IMR-90 (cell line): Measurements from ENCODE around the gene LYPD3. TPM values are rescaled to one million over a fixed set of nuclear protein-coding genes. Genes with fewer than 3 reads are reported as not detected.

Source experiments
- ATAC-seq: fragments of 200-7000 bp; cut with Tn5 transposase; 2 replicates; pipeline ENCODE4 v1.9.1; 2020; ENCODE audit warnings: low read depth, mild to moderate bottlenecking, moderate library complexity
- BruUV-seq: library from RNA; stranded (reverse); fragments of 400-500 nt; replicated peaks from 2 replicates; lab custom pipeline; 2021; lab: Mats Ljungman, UMichigan
- CTCF ChIA-PET: fragments of 300-600 bp; formaldehyde crosslinking; extraction: SDS; loops from one replicate; lab custom pipeline; 2021; ENCODE audit warnings: antibody characterized with exemption; lab: Yijun Ruan, JAX
- POLR2A ChIA-PET: fragments of 300-600 bp; sonication (Branson Sonifier 250); formaldehyde crosslinking; loops from one replicate; lab custom pipeline; 2022; ENCODE audit warnings: antibody characterized with exemption; ENCODE audit not compliant: unreplicated experiment; lab: Charles Lee
- DNase-seq: peaks from one replicate; pipeline ENCODE4 v3.0.0; 2013
- H2AFZ ChIP-seq: replicated peaks from 2 replicates; pipeline ENCODE3; 2013; ENCODE audit warnings: low read length, mild to moderate bottlenecking; ENCODE audit not compliant: poor library complexity
- H2AK5ac ChIP-seq: 2 replicates; pipeline ENCODE4 v1.6.1; 2013; ENCODE audit warnings: low read depth, low read length, inconsistent platforms
- H2AK9ac ChIP-seq: replicated peaks from 2 replicates; pipeline ENCODE3; 2013; ENCODE audit warnings: mild to moderate bottlenecking, low read depth, low read length, moderate library complexity; ENCODE audit not compliant: poor library complexity
- H2BK120ac ChIP-seq: 2 replicates; pipeline ENCODE4 v1.6.1; 2013; ENCODE audit warnings: low read depth, low read length, inconsistent platforms
- H2BK15ac ChIP-seq: 3 replicates; pipeline ENCODE4 v1.6.1; 2013; ENCODE audit warnings: low read depth, low read length, inconsistent platforms
- H2BK20ac ChIP-seq: 2 replicates; pipeline ENCODE4 v1.6.1; 2013; ENCODE audit warnings: low read depth, mild to moderate bottlenecking, inconsistent platforms, low read length, moderate library complexity
- H2BK5ac ChIP-seq: 2 replicates; pipeline ENCODE4 v1.6.1; 2013; ENCODE audit warnings: mild to moderate bottlenecking, low read depth, low read length, inconsistent platforms; ENCODE audit not compliant: poor library complexity, severe bottlenecking
- H3K14ac ChIP-seq: replicated peaks from 2 replicates; pipeline ENCODE4 v1.6.1; 2013; ENCODE audit warnings: low read depth, low read length, inconsistent platforms
- H3K18ac ChIP-seq: 2 replicates; pipeline ENCODE4 v1.6.1; 2013; ENCODE audit warnings: low read depth, low read length, control low read depth
- H3K23ac ChIP-seq: 2 replicates; pipeline ENCODE4 v1.6.1; 2013; ENCODE audit warnings: low read depth, low read length, inconsistent platforms
- H3K27ac ChIP-seq: 2 replicates; pipeline ENCODE4 v1.5.1; 2013; ENCODE audit warnings: mild to moderate bottlenecking, control low read depth, low read length; ENCODE audit not compliant: insufficient read depth
- H3K27me3 ChIP-seq: 2 replicates; pipeline ENCODE4 v1.6.1; 2013; ENCODE audit warnings: low read length; ENCODE audit not compliant: control insufficient read depth, insufficient read depth
- H3K36me3 ChIP-seq: 2 replicates; pipeline ENCODE4 v1.6.1; 2013; ENCODE audit warnings: low read length, mixed read lengths; ENCODE audit not compliant: control insufficient read depth, insufficient read depth
- H3K4ac ChIP-seq: 2 replicates; pipeline ENCODE4 v1.6.1; 2013; ENCODE audit warnings: low read depth, low read length, inconsistent platforms
- H3K4me1 ChIP-seq: 2 replicates; pipeline ENCODE4 v1.6.1; 2013; ENCODE audit warnings: low read length, mixed read lengths; ENCODE audit not compliant: control insufficient read depth, insufficient read depth
- H3K4me2 ChIP-seq: 2 replicates; pipeline ENCODE4 v1.6.1; 2013; ENCODE audit warnings: low read depth, mild to moderate bottlenecking, control low read depth, low read length, moderate library complexity
- H3K4me3 ChIP-seq: 2 replicates; pipeline ENCODE4 v1.5.1; 2013; ENCODE audit warnings: low read depth, mild to moderate bottlenecking, control low read depth, low read length, moderate library complexity; ENCODE audit not compliant: insufficient read depth
- H3K56ac ChIP-seq: 2 replicates; pipeline ENCODE4 v1.6.1; 2013; ENCODE audit warnings: low read length, inconsistent platforms; ENCODE audit not compliant: insufficient read depth; ENCODE audit errors: extremely low read depth
- H3K79me1 ChIP-seq, 2 experiments: 2 replicates each; pipeline ENCODE4 v1.6.1; 2013; ENCODE audit warnings: low read length in 2 of 2, inconsistent platforms in 1 of 2, low read depth in 1 of 2
- H3K9ac ChIP-seq: 2 replicates; pipeline ENCODE4 v1.6.1; 2013; ENCODE audit warnings: low read depth, low read length, control low read depth
- H3K9me1 ChIP-seq: 2 replicates; pipeline ENCODE4 v1.6.1; 2013; ENCODE audit warnings: low read length, inconsistent platforms; ENCODE audit not compliant: insufficient read depth
- H3K9me3 ChIP-seq: 2 replicates; pipeline ENCODE4 v1.6.1; 2013; ENCODE audit warnings: low read length; ENCODE audit not compliant: control insufficient read depth, insufficient read depth
- H4K20me1 ChIP-seq: 2 replicates; pipeline ENCODE4 v1.6.1; 2013; ENCODE audit warnings: low read length, inconsistent platforms; ENCODE audit not compliant: insufficient read depth
- H4K5ac ChIP-seq: 2 replicates; pipeline ENCODE4 v1.6.1; 2013; ENCODE audit warnings: mild to moderate bottlenecking, low read depth, low read length, control low read depth
- H4K8ac ChIP-seq, 2 experiments: 2 replicates each; pipeline ENCODE4 v1.6.1; 2013; ENCODE audit warnings: low read depth in 2 of 2, low read length in 2 of 2, control low read depth in 1 of 2, inconsistent platforms in 1 of 2
- H4K91ac ChIP-seq: 2 replicates; pipeline ENCODE4 v1.6.1; 2013; ENCODE audit warnings: low read depth, low read length, inconsistent platforms; ENCODE audit not compliant: insufficient read depth
- BHLHE40 ChIP-seq: fragments of 150-350 bp; IDR thresholded peaks from 2 replicates; pipeline ENCODE4 v1.6.1; 2016; ENCODE audit warnings: mild to moderate bottlenecking, low read depth, low read length
- CEBPB ChIP-seq: IDR thresholded peaks from 2 replicates; pipeline ENCODE4 v1.6.1; 2012; ENCODE audit warnings: low read depth, low read length, improper control_type of control experiment
- CHD1 ChIP-seq: IDR thresholded peaks from 2 replicates; pipeline ENCODE4 v1.6.1; 2012; ENCODE audit warnings: low read depth, low read length, improper control_type of control experiment
- FOS ChIP-seq: fragments of 150-350 bp; IDR thresholded peaks from 2 replicates; pipeline ENCODE4 v1.6.1; 2016; ENCODE audit warnings: low read depth, low read length
- MAFK ChIP-seq: IDR thresholded peaks from 2 replicates; pipeline ENCODE4 v1.6.1; 2012; ENCODE audit warnings: low read depth, low read length, improper control_type of control experiment
- MAZ ChIP-seq: IDR thresholded peaks from 2 replicates; pipeline ENCODE4 v1.6.1; 2012; ENCODE audit warnings: low read depth, mild to moderate bottlenecking, low read length, improper control_type of control experiment, moderate library complexity, borderline replicate concordance
- MXI1 ChIP-seq: IDR thresholded peaks from 2 replicates; pipeline ENCODE4 v1.6.1; 2012; ENCODE audit warnings: low read depth, mild to moderate bottlenecking, low read length, moderate library complexity, borderline replicate concordance
- NFE2L2 ChIP-seq: fragments of 150-350 bp; IDR thresholded peaks from 2 replicates; pipeline ENCODE4 v1.6.1; 2016; ENCODE audit warnings: low read depth, mild to moderate bottlenecking, low read length
- POLR2A ChIP-seq: IDR thresholded peaks from 2 replicates; pipeline ENCODE4 v1.6.1; 2012; ENCODE audit warnings: mild to moderate bottlenecking, low read depth, low read length
- RAD21 ChIP-seq: IDR thresholded peaks from 2 replicates; pipeline ENCODE4 v1.6.1; 2012; ENCODE audit warnings: low read length, improper control_type of control experiment
- RCOR1 ChIP-seq: IDR thresholded peaks from 2 replicates; pipeline ENCODE4 v1.6.1; 2012; ENCODE audit warnings: mild to moderate bottlenecking, low read length, improper control_type of control experiment; ENCODE audit not compliant: insufficient replicate concordance
- RFX5 ChIP-seq: IDR thresholded peaks from 2 replicates; pipeline ENCODE4 v1.8.0; 2012; ENCODE audit warnings: low read depth, mild to moderate bottlenecking, low read length, moderate library complexity
- SMC3 ChIP-seq: fragments of 150-350 bp; IDR thresholded peaks from 2 replicates; pipeline ENCODE4 v1.6.1; 2016; ENCODE audit warnings: low read depth, mild to moderate bottlenecking, antibody characterized with exemption, low read length, moderate library complexity
- WGBS, 2 experiments: methylation state at CpG; one replicate each; pipeline versions ENCODE4 v1.1.5 to v1.1.7; 2013; ENCODE audit warnings: missing lambda C conversion rate in 2 of 2; ENCODE audit not compliant: insufficient read length in 1 of 2; ENCODE audit errors: extremely low coverage in 2 of 2; 5-methylcytosine and 5-hydroxymethylcytosine counted together
- dilution Hi-C: fragments of 300-500 bp; cut with HindIII; formaldehyde crosslinking; loops from one replicate; pipeline ENCODE4 v1.14.3; 2018; ENCODE audit warnings: low sequenced_read_pairs; ENCODE audit not compliant: unreplicated experiment
- in situ Hi-C: fragments of 300-500 bp; cut with MboI; formaldehyde crosslinking; loops from 3 replicates; pipeline ENCODE4 v1.14.3; 2019; ENCODE audit warnings: low sequenced_read_pairs, inconsistent platforms, mixed read lengths
- intact Hi-C: fragments of 100-400 bp; cut with micrococcal nuclease; formaldehyde crosslinking; loops from 2 replicates; pipeline ENCODE4 v1.10.0; 2022
- polyA plus RNA-seq, 3 experiments: library from polyadenylated mRNA; depleted of rRNA; stranded (reverse); fragments of >200 nt; gene quantifications; 2 replicates each; pipeline ENCODE4 v1.2.3, GENCODE V29; 2012; ENCODE audit warnings: low replicate concordance in 1 of 3
- total RNA-seq: library from RNA; depleted of rRNA; stranded (reverse); fragments of >200 nt; gene quantifications from 2 replicates; pipeline ENCODE4 v1.2.3, GENCODE V29; 2012
- TF ChIP-seq, protein P1 (sequence below): fragments of 150-350 bp; IDR thresholded peaks from 2 replicates; pipeline ENCODE4 v1.6.1; 2017; ENCODE audit warnings: mild to moderate bottlenecking, antibody characterized with exemption, low read length, low read depth
- TF ChIP-seq, protein P2 (sequence below): fragments of 150-350 bp; IDR thresholded peaks from 2 replicates; pipeline ENCODE4 v1.6.1; 2016; ENCODE audit warnings: low read depth, mild to moderate bottlenecking, low read length, moderate library complexity, borderline replicate concordance
- TF ChIP-seq, protein P3 (sequence below): conservative IDR thresholded peaks from 2 replicates; pipeline ENCODE4 v1.5.1; 2012; ENCODE audit warnings: mild to moderate bottlenecking, low read depth, low read length, improper control_type of control experiment

The LYPD3 gene
- total and polyA plus RNA-seq, 2 of the 4 experiments (the other 2 are of a cell fraction), result 0.18 to 1.1 TPM

DNA sequence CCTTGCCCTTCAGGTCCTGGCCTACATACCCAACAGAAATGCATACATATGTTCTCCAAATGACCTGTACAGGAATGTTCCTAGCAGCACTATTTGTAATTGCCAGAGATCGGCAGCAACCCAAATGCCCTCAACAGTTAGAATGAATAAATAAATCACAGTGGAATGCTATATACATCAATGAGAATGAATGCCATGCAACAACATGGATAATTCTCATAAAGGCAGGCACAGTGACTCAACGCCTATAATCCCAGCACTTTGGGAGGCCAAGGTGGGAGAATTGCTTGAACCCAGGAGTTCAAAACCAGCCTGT is 32.1 kb downstream of the LYPD3 start:
- Histone ChIP-seq H2BK5ac (no peak overlapping the region), H4K20me1 (no peaks in the 10 kb centered on the region; the same call in 1 of the 2 replicates), H3K27ac (no peak overlapping the region), H3K9me3 (no peaks in the 10 kb centered on the region), H3K4me1 (no peaks in the 10 kb centered on the region), H2AK5ac (no peak overlapping the region), H2AK9ac (no peak overlapping the region), H2BK20ac (no peak overlapping the region), H3K36me3 (no peaks in the 10 kb centered on the region), H3K9me1 (0 out of 2 replicates have a peak, but pooled peaks cover under 1% of the 10 kb centered on the region), H3K23ac (no peak overlapping the region), H4K8ac (no peak overlapping the region), H3K18ac (no peak overlapping the region), H3K27me3 (0 out of 2 replicates have a peak, but pooled peaks cover 2% of the 10 kb centered on the region), H2BK120ac (no peak overlapping the region), H3K79me1 (no peaks in the 10 kb centered on the region), H3K4me2 (no peak overlapping the region), H3K4me3 (no peak overlapping the region), H3K14ac (no peak overlapping the region), H3K56ac (no peak overlapping the region), H3K4ac (no peak overlapping the region), H4K91ac (no peak overlapping the region), H2BK15ac (no peak overlapping the region), H4K5ac (no peak overlapping the region), H2AFZ (no peak overlapping the region), H3K9ac (no peak overlapping the region)
- ATAC-seq (no peak), DNase-seq (no peak)
- intact Hi-C loops, result loop anchor here (5.0 kb wide), 1 partner anchor 219 kb away; no protein-coding TSS in a partner anchor
- CTCF ChIA-PET, result interaction anchor here (1.4 kb wide), 1 partner anchor 11 kb away, joined by 8 read pairs; no protein-coding TSS in a partner anchor
- BruUV-seq, result no TSS peak
- no CpG with 5 or more reads among the region's 2 CpGs for WGBS, 2 experiments
- in situ Hi-C loops, result no loop called here
- dilution Hi-C loops, result no loop called here
- TF ChIP-seq MAFK, result no peak
- TF ChIP-seq POLR2A, result no peak
- TF ChIP-seq CHD1, result no peak
- no peak for TF ChIP-seq MXI1
- no peak for TF ChIP-seq RAD21
- TF ChIP-seq, protein P1, sequence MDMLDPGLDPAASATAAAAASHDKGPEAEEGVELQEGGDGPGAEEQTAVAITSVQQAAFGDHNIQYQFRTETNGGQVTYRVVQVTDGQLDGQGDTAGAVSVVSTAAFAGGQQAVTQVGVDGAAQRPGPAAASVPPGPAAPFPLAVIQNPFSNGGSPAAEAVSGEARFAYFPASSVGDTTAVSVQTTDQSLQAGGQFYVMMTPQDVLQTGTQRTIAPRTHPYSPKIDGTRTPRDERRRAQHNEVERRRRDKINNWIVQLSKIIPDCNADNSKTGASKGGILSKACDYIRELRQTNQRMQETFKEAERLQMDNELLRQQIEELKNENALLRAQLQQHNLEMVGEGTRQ, result no peak
- no peak for TF ChIP-seq BHLHE40
- TF ChIP-seq, protein P2, sequence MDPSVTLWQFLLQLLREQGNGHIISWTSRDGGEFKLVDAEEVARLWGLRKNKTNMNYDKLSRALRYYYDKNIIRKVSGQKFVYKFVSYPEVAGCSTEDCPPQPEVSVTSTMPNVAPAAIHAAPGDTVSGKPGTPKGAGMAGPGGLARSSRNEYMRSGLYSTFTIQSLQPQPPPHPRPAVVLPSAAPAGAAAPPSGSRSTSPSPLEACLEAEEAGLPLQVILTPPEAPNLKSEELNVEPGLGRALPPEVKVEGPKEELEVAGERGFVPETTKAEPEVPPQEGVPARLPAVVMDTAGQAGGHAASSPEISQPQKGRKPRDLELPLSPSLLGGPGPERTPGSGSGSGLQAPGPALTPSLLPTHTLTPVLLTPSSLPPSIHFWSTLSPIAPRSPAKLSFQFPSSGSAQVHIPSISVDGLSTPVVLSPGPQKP, result no peak
- TF ChIP-seq FOS, result no peak
- no peak for TF ChIP-seq SMC3
- TF ChIP-seq CEBPB, result no peak
- TF ChIP-seq MAZ, result no peak
- no peak for TF ChIP-seq RFX5
- TF ChIP-seq NFE2L2, result no peak
- TF ChIP-seq, protein P3, sequence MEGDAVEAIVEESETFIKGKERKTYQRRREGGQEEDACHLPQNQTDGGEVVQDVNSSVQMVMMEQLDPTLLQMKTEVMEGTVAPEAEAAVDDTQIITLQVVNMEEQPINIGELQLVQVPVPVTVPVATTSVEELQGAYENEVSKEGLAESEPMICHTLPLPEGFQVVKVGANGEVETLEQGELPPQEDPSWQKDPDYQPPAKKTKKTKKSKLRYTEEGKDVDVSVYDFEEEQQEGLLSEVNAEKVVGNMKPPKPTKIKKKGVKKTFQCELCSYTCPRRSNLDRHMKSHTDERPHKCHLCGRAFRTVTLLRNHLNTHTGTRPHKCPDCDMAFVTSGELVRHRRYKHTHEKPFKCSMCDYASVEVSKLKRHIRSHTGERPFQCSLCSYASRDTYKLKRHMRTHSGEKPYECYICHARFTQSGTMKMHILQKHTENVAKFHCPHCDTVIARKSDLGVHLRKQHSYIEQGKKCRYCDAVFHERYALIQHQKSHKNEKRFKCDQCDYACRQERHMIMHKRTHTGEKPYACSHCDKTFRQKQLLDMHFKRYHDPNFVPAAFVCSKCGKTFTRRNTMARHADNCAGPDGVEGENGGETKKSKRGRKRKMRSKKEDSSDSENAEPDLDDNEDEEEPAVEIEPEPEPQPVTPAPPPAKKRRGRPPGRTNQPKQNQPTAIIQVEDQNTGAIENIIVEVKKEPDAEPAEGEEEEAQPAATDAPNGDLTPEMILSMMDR, result no peak
- no peak for TF ChIP-seq RCOR1
- POLR2A ChIA-PET, result no interaction called here
